ENCODE results near the gene PSORS1C2. TPM values are rescaled to one million over a fixed set of nuclear protein-coding genes. Genes with fewer than 3 reads are reported as not detected.
"Not testable (repeated sequence)": the region's sequence is repeated elsewhere in the genome, so short reads cannot be mapped to it uniquely, and the experiment has no call there.

Gene PSORS1C2
- not detected in 2 replicates for total RNA-seq (2014; rRNA removed; shearing (Covaris generic); ENCODE audit: low replicate concordance)

GRCh38 chr6:31138982-31139381, at the start of gene PSORS1C2:
Gene PSORS1C2, minus strand, starts transcription at chr6:31139066. Its CDS starts 40 bp downstream, at chr6:31139026.
- Histone ChIP-seq H3K27me3 (ENCODE audit: low read length) (no peaks in the 10 kb centered on the region), H3K9me3 (ENCODE audit: low read length) (no peaks in the 10 kb centered on the region), H3K79me2 (ENCODE audit: low read length) (no peaks in the 10 kb centered on the region), H2AFZ (ENCODE audit: low read length) (no peak within 1 kb of the TSS), H3K4me2 (ENCODE audit: low read depth, low read length, poor library complexity, severe bottlenecking) (peak within 1 kb of the TSS; percentile 37), H3K4me3 (ENCODE audit: low read length) (no peak within 1 kb of the TSS), H3K9ac (ENCODE audit: low read length) (no peak within 1 kb of the TSS), H4K20me1 (ENCODE audit: insufficient read depth, low read depth, low read length) (no peaks in the 10 kb centered on the region), H3K9me2 (replicated peaks; ENCODE audit: insufficient read depth, low read length) (no peaks in the 10 kb centered on the region), H3K36me3 (ENCODE audit: insufficient read depth, low read length) (no peaks in the 10 kb centered on the region), H3K4me1 (ENCODE audit: low read length) (peaks cover 4% of the 10 kb centered on the region), H3K27ac (ENCODE audit: low read length) (no peak within 1 kb of the TSS)
- DNase-seq = no peak

- no peak for DNase-seq
- Histone ChIP-seq H2AFZ (ENCODE audit: low read length) (no peak overlapping the region), H4K20me1 (ENCODE audit: insufficient read depth, low read depth, low read length) (no peaks in the 10 kb centered on the region), H3K79me2 (ENCODE audit: low read length) (no peaks in the 10 kb centered on the region), H3K9me2 (replicated peaks; ENCODE audit: insufficient read depth, low read length) (no peaks in the 10 kb centered on the region), H3K9me3 (ENCODE audit: low read length) (no peaks in the 10 kb centered on the region), H3K4me1 (ENCODE audit: low read length) (no peaks in the 10 kb centered on the region), H3K36me3 (ENCODE audit: insufficient read depth, low read length) (no peaks in the 10 kb centered on the region), H3K4me2 (ENCODE audit: low read depth, low read length, poor library complexity, severe bottlenecking) (no peak overlapping the region), H3K27me3 (ENCODE audit: low read length) (no peaks in the 10 kb centered on the region), H3K9ac (ENCODE audit: low read length) (no peak overlapping the region), H3K27ac (ENCODE audit: low read length) (no peak overlapping the region), H3K4me3 (ENCODE audit: low read length) (no peak overlapping the region)
Observed at GRCh38 chr6:31187780-31188194, 48.9 kb upstream of the PSORS1C2 start.

- H4K20me1 ChIP-seq (ENCODE audit: insufficient read depth, low read depth, low read length) = no peaks in the 10 kb centered on the region
- H3K4me3 ChIP-seq (ENCODE audit: low read length) = no peak overlapping the region
- H3K9ac ChIP-seq (ENCODE audit: low read length) = no peak overlapping the region
- no peak for DNase-seq
- no peaks in the 10 kb centered on the region for H3K36me3 ChIP-seq (ENCODE audit: insufficient read depth, low read length)
- H3K27ac ChIP-seq (ENCODE audit: low read length) = no peak overlapping the region
- H3K27me3 ChIP-seq (ENCODE audit: low read length) = no peaks in the 10 kb centered on the region
- no peak overlapping the region for H2AFZ ChIP-seq (ENCODE audit: low read length)
- H3K9me2 ChIP-seq (replicated peaks; ENCODE audit: insufficient read depth, low read length) = no peaks in the 10 kb centered on the region
- H3K79me2 ChIP-seq (ENCODE audit: low read length) = no peaks in the 10 kb centered on the region
- no peaks in the 10 kb centered on the region for H3K4me1 ChIP-seq (ENCODE audit: low read length)
- H3K9me3 ChIP-seq (ENCODE audit: low read length) = no peaks in the 10 kb centered on the region
- H3K4me2 ChIP-seq (ENCODE audit: low read depth, low read length, poor library complexity, severe bottlenecking) = no peak overlapping the region
Observed at GRCh38 chr6:31186052-31186734, 47.3 kb upstream of the PSORS1C2 start.

- not testable (repeated sequence) for H3K9ac ChIP-seq (ENCODE audit: low read length); H3K27me3 ChIP-seq (ENCODE audit: low read length); H3K36me3 ChIP-seq (ENCODE audit: insufficient read depth, low read length); H3K9me2 ChIP-seq (replicated peaks; ENCODE audit: insufficient read depth, low read length); H2AFZ ChIP-seq (ENCODE audit: low read length); H3K4me2 ChIP-seq (ENCODE audit: low read depth, low read length, poor library complexity, severe bottlenecking); H3K27ac ChIP-seq (ENCODE audit: low read length); H3K4me1 ChIP-seq (ENCODE audit: low read length); H3K79me2 ChIP-seq (ENCODE audit: low read length); H4K20me1 ChIP-seq (ENCODE audit: insufficient read depth, low read depth, low read length); H3K4me3 ChIP-seq (ENCODE audit: low read length); DNase-seq; H3K9me3 ChIP-seq (ENCODE audit: low read length)
Observed at GRCh38 chr6:31185695-31186051, 46.8 kb upstream of the PSORS1C2 start.

- H3K4me2 ChIP-seq (ENCODE audit: low read depth, low read length, poor library complexity, severe bottlenecking); H2AFZ ChIP-seq (ENCODE audit: low read length); H4K20me1 ChIP-seq (ENCODE audit: insufficient read depth, low read depth, low read length); H3K4me1 ChIP-seq (ENCODE audit: low read length); H3K27ac ChIP-seq (ENCODE audit: low read length); H3K27me3 ChIP-seq (ENCODE audit: low read length); H3K36me3 ChIP-seq (ENCODE audit: insufficient read depth, low read length); H3K9me3 ChIP-seq (ENCODE audit: low read length); H3K9me2 ChIP-seq (replicated peaks; ENCODE audit: insufficient read depth, low read length); H3K4me3 ChIP-seq (ENCODE audit: low read length); DNase-seq; H3K9ac ChIP-seq (ENCODE audit: low read length); H3K79me2 ChIP-seq (ENCODE audit: low read length): not testable (repeated sequence)
Observed at GRCh38 chr6:31183859-31184258, 45.0 kb upstream of the PSORS1C2 start.

- H3K27ac ChIP-seq (ENCODE audit: low read length); H3K4me3 ChIP-seq (ENCODE audit: low read length); H3K9ac ChIP-seq (ENCODE audit: low read length); H3K9me2 ChIP-seq (replicated peaks; ENCODE audit: insufficient read depth, low read length); H4K20me1 ChIP-seq (ENCODE audit: insufficient read depth, low read depth, low read length); DNase-seq; H2AFZ ChIP-seq (ENCODE audit: low read length); H3K79me2 ChIP-seq (ENCODE audit: low read length); H3K9me3 ChIP-seq (ENCODE audit: low read length); H3K27me3 ChIP-seq (ENCODE audit: low read length); H3K4me2 ChIP-seq (ENCODE audit: low read depth, low read length, poor library complexity, severe bottlenecking); H3K36me3 ChIP-seq (ENCODE audit: insufficient read depth, low read length); H3K4me1 ChIP-seq (ENCODE audit: low read length): not testable (repeated sequence)
Observed at GRCh38 chr6:31183287-31183686, 44.4 kb upstream of the PSORS1C2 start.

GRCh38 chr6:31180500-31180899, 41.6 kb upstream of the PSORS1C2 start:
- Histone ChIP-seq H3K9me3 (ENCODE audit: low read length) (no peaks in the 10 kb centered on the region), H3K27ac (ENCODE audit: low read length) (no peak overlapping the region), H2AFZ (ENCODE audit: low read length) (no peak overlapping the region), H3K9ac (ENCODE audit: low read length) (no peak overlapping the region), H3K4me1 (ENCODE audit: low read length) (no peaks in the 10 kb centered on the region), H3K9me2 (replicated peaks; ENCODE audit: insufficient read depth, low read length) (no peaks in the 10 kb centered on the region), H3K36me3 (ENCODE audit: insufficient read depth, low read length) (no peaks in the 10 kb centered on the region), H3K4me3 (ENCODE audit: low read length) (no peak overlapping the region), H3K4me2 (ENCODE audit: low read depth, low read length, poor library complexity, severe bottlenecking) (no peak overlapping the region), H4K20me1 (ENCODE audit: insufficient read depth, low read depth, low read length) (no peaks in the 10 kb centered on the region), H3K79me2 (ENCODE audit: low read length) (no peaks in the 10 kb centered on the region), H3K27me3 (ENCODE audit: low read length) (no peaks in the 10 kb centered on the region)
- DNase-seq = no peak

GRCh38 chr6:31179896-31180295, 41.0 kb upstream of the PSORS1C2 start:
- no peaks in the 10 kb centered on the region for H3K27me3 ChIP-seq (ENCODE audit: low read length)
- no peaks in the 10 kb centered on the region for H3K36me3 ChIP-seq (ENCODE audit: insufficient read depth, low read length)
- H3K9me3 ChIP-seq (ENCODE audit: low read length) = no peaks in the 10 kb centered on the region
- H3K9ac ChIP-seq (ENCODE audit: low read length) = no peak overlapping the region
- H3K27ac ChIP-seq (ENCODE audit: low read length) = no peak overlapping the region
- H2AFZ ChIP-seq (ENCODE audit: low read length) = no peak overlapping the region
- no peak for DNase-seq
- H4K20me1 ChIP-seq (ENCODE audit: insufficient read depth, low read depth, low read length) = no peaks in the 10 kb centered on the region
- H3K9me2 ChIP-seq (replicated peaks; ENCODE audit: insufficient read depth, low read length) = no peaks in the 10 kb centered on the region
- H3K79me2 ChIP-seq (ENCODE audit: low read length) = no peaks in the 10 kb centered on the region
- no peak overlapping the region for H3K4me3 ChIP-seq (ENCODE audit: low read length)
- no peaks in the 10 kb centered on the region for H3K4me1 ChIP-seq (ENCODE audit: low read length)
- H3K4me2 ChIP-seq (ENCODE audit: low read depth, low read length, poor library complexity, severe bottlenecking) = no peak overlapping the region

GRCh38 chr6:31179042-31179386, 40.1 kb upstream of the PSORS1C2 start:
- DNase-seq = no peak
- Histone ChIP-seq H3K9me3 (ENCODE audit: low read length) (no peaks in the 10 kb centered on the region), H3K9me2 (replicated peaks; ENCODE audit: insufficient read depth, low read length) (no peaks in the 10 kb centered on the region), H3K79me2 (ENCODE audit: low read length) (no peaks in the 10 kb centered on the region), H3K4me1 (ENCODE audit: low read length) (no peaks in the 10 kb centered on the region), H3K36me3 (ENCODE audit: insufficient read depth, low read length) (no peaks in the 10 kb centered on the region), H3K27ac (ENCODE audit: low read length) (no peak overlapping the region), H3K9ac (ENCODE audit: low read length) (no peak overlapping the region), H3K27me3 (ENCODE audit: low read length) (no peaks in the 10 kb centered on the region), H3K4me2 (ENCODE audit: low read depth, low read length, poor library complexity, severe bottlenecking) (no peak overlapping the region), H4K20me1 (ENCODE audit: insufficient read depth, low read depth, low read length) (no peaks in the 10 kb centered on the region), H2AFZ (ENCODE audit: low read length) (no peak overlapping the region), H3K4me3 (ENCODE audit: low read length) (no peak overlapping the region)

Measured in Karpas-422 (cell line).